H1 (cell line): ENCODE measurements around the gene BIN2. TPM values are rescaled to one million over a fixed set of nuclear protein-coding genes. Genes with fewer than 3 reads are reported as not detected.

Source experiments
- CTCF ChIA-PET: fragments of 300-600 bp; sonication (Branson Sonifier 250); formaldehyde crosslinking; loops from one replicate; lab custom pipeline; 2021; ENCODE audit not compliant: partially characterized antibody; lab: Charles Lee
- POLR2A ChIA-PET: fragments of 300-600 bp; sonication (Branson Sonifier 250); formaldehyde crosslinking; loops from one replicate; lab custom pipeline; 2021; ENCODE audit warnings: inconsistent platforms; ENCODE audit not compliant: partially characterized antibody; lab: Charles Lee
- DNase-seq, 2 experiments: peaks; one replicate each; pipeline versions ENCODE4 v3.0.0 to v3.0.0-alpha.2; 2010 to 2022; ENCODE audit warnings: low spot score in 2 of 2, low read depth in 1 of 2, mixed read lengths in 1 of 2
- FAIRE-seq: peaks from 2 replicates; lab custom pipeline; 2011; peaks lifted over from hg19 to GRCh38; lab: Jason Lieb, UNC
- H2AFZ ChIP-seq: 2 replicates; pipeline ENCODE4 v1.8.1; 2012; ENCODE audit warnings: low read length, inconsistent platforms
- H2AK5ac ChIP-seq: 2 replicates; pipeline ENCODE4 v1.6.1; 2013; ENCODE audit warnings: low read depth, low read length
- H2BK120ac ChIP-seq: replicated peaks from 2 replicates; pipeline ENCODE3; 2013; ENCODE audit warnings: low read depth, low read length, inconsistent platforms
- H2BK12ac ChIP-seq: 2 replicates; pipeline ENCODE4 v1.6.1; 2013; ENCODE audit warnings: low read depth, low read length
- H2BK15ac ChIP-seq: 2 replicates; pipeline ENCODE4 v1.6.1; 2013; ENCODE audit warnings: low read length
- H2BK20ac ChIP-seq: 2 replicates; pipeline ENCODE4 v1.6.1; 2013; ENCODE audit warnings: low read length
- H2BK5ac ChIP-seq: 2 replicates; pipeline ENCODE4 v1.6.1; 2013; ENCODE audit warnings: low read depth, low read length
- H3K14ac ChIP-seq: 2 replicates; pipeline ENCODE4 v1.6.1; 2013; ENCODE audit warnings: inconsistent platforms; ENCODE audit not compliant: insufficient read length
- H3K18ac ChIP-seq: 2 replicates; pipeline ENCODE4 v1.6.1; 2013; ENCODE audit warnings: low read length; ENCODE audit errors: extremely low read depth
- H3K23ac ChIP-seq: 2 replicates; pipeline ENCODE4 v1.6.1; 2013; ENCODE audit warnings: inconsistent platforms; ENCODE audit not compliant: insufficient read length
- H3K23me2 ChIP-seq: 2 replicates; pipeline ENCODE4 v1.6.1; 2013; ENCODE audit warnings: low read depth, low read length
- H3K27ac ChIP-seq: 2 replicates; pipeline ENCODE4 v1.6.1; 2011; ENCODE audit warnings: low read depth, low read length, inconsistent platforms
- H3K27me3 ChIP-seq, 4 experiments: replicated peaks in 1 of 4; 1 replicate in 1 of 4; 2 replicates in 3 of 4; pipeline versions ENCODE4 v1.6.1 to v1.8.1; 2011 to 2013; ENCODE audit warnings: low read length in 3 of 4, mild to moderate bottlenecking in 3 of 4, inconsistent platforms in 2 of 4, mixed read lengths in 2 of 4, moderate library complexity in 1 of 4; ENCODE audit not compliant: control insufficient read depth in 3 of 4, insufficient read depth in 3 of 4; ENCODE audit errors: extremely low read depth in 1 of 4
- H3K36me3 ChIP-seq, 4 experiments: 2 replicates each; pipeline versions ENCODE4 v1.6.1 to v1.8.1; 2011 to 2013; ENCODE audit warnings: mild to moderate bottlenecking in 4 of 4, low read length in 3 of 4, moderate library complexity in 2 of 4, control low read depth in 1 of 4, inconsistent platforms in 1 of 4; ENCODE audit not compliant: insufficient read depth in 4 of 4, control insufficient read depth in 2 of 4
- H3K4ac ChIP-seq: replicated peaks from 2 replicates; pipeline ENCODE3; 2013; ENCODE audit warnings: low read length, low read depth, mixed read lengths, inconsistent platforms; ENCODE audit not compliant: insufficient read length
- H3K4me1 ChIP-seq, 4 experiments: replicated peaks in 1 of 4; 1 replicate in 1 of 4; 2 replicates in 3 of 4; pipeline versions ENCODE4 v1.6.1 to v1.8.1; 2011 to 2013; ENCODE audit warnings: low read length in 3 of 4, inconsistent platforms in 2 of 4, mixed read lengths in 1 of 4; ENCODE audit not compliant: insufficient read depth in 4 of 4, control insufficient read depth in 3 of 4
- H3K4me2 ChIP-seq, 2 experiments: 2 replicates each; pipeline versions ENCODE4 v1.6.1 to v1.8.1; 2011 to 2013; ENCODE audit warnings: low read depth in 2 of 2, low read length in 2 of 2, control low read depth in 1 of 2, inconsistent platforms in 1 of 2, mild to moderate bottlenecking in 1 of 2; ENCODE audit not compliant: insufficient read depth in 1 of 2
- H3K4me3 ChIP-seq, 4 experiments: fragments of 200-600, 300-600 bp in 1 of 4; sonication (generic), shearing (Covaris generic), sonication (Bioruptor Twin) in 1 of 4; 2 replicates each; pipeline versions ENCODE4 v1.5.1 to v1.8.1; 2011 to 2016; ENCODE audit warnings: low read length in 4 of 4, low read depth in 3 of 4, control low read depth in 2 of 4, inconsistent platforms in 2 of 4, mild to moderate bottlenecking in 2 of 4, mixed read lengths in 1 of 4, moderate library complexity in 1 of 4; ENCODE audit not compliant: insufficient read depth in 2 of 4; ENCODE audit errors: extremely low read depth in 1 of 4
- H3K56ac ChIP-seq: replicated peaks from 2 replicates; pipeline ENCODE3; 2013; ENCODE audit warnings: low read depth, mild to moderate bottlenecking, mixed read lengths, low read length, inconsistent platforms; ENCODE audit not compliant: insufficient read length
- H3K79me1 ChIP-seq: 2 replicates; pipeline ENCODE4 v1.6.1; 2013; ENCODE audit warnings: low read depth, low read length, control low read depth
- H3K79me2 ChIP-seq, 2 experiments: 2 replicates each; pipeline versions ENCODE4 v1.6.1 to v1.8.1; 2012 to 2013; ENCODE audit warnings: low read length in 2 of 2, mild to moderate bottlenecking in 2 of 2, inconsistent platforms in 1 of 2; ENCODE audit not compliant: insufficient read depth in 2 of 2, control insufficient read depth in 1 of 2
- H3K9ac ChIP-seq, 4 experiments: replicated peaks in 1 of 4; 1 replicate in 1 of 4; 2 replicates in 3 of 4; pipeline versions ENCODE4 v1.6.1 to v1.8.1; 2011 to 2013; ENCODE audit warnings: low read depth in 3 of 4, low read length in 3 of 4, control low read depth in 2 of 4, mild to moderate bottlenecking in 2 of 4, moderate library complexity in 2 of 4, inconsistent platforms in 1 of 4; ENCODE audit errors: extremely low read depth in 1 of 4
- H3K9me3 ChIP-seq, 2 experiments: 2 replicates each; pipeline versions ENCODE4 v1.6.1 to v1.8.1; 2012 to 2013; ENCODE audit warnings: mild to moderate bottlenecking in 2 of 2, moderate library complexity in 2 of 2, control low read depth in 1 of 2, inconsistent platforms in 1 of 2, low read depth in 1 of 2, low read length in 1 of 2, mixed read lengths in 1 of 2; ENCODE audit not compliant: insufficient read depth in 2 of 2
- H4K20me1 ChIP-seq, 2 experiments: replicated peaks in 1 of 2; 2 replicates each; pipeline versions ENCODE3 to v1.8.1; 2011 to 2013; ENCODE audit warnings: inconsistent platforms in 2 of 2, low read length in 2 of 2, mild to moderate bottlenecking in 1 of 2; ENCODE audit not compliant: insufficient read depth in 2 of 2, control insufficient read depth in 1 of 2
- H4K5ac ChIP-seq: 2 replicates; pipeline ENCODE4 v1.6.1; 2013; ENCODE audit warnings: low read length, low read depth, mixed read lengths, inconsistent platforms; ENCODE audit not compliant: insufficient read length
- H4K8ac ChIP-seq: 2 replicates; pipeline ENCODE4 v1.8.0; 2013; ENCODE audit warnings: mild to moderate bottlenecking, moderate library complexity, low read length, inconsistent platforms; ENCODE audit not compliant: insufficient read depth; ENCODE audit errors: extremely low read depth
- H4K91ac ChIP-seq: replicated peaks from 2 replicates; pipeline ENCODE3; 2013; ENCODE audit warnings: low read length, mixed read lengths, inconsistent platforms; ENCODE audit not compliant: insufficient read length
- CTBP2 ChIP-seq: IDR thresholded peaks from 2 replicates; pipeline ENCODE4 v1.7.0; 2011; ENCODE audit warnings: borderline replicate concordance, mild to moderate bottlenecking, moderate library complexity, mixed read lengths, low read length; ENCODE audit not compliant: insufficient read depth, insufficient read length
- CTCF ChIP-seq, 3 experiments: IDR thresholded peaks; 1 replicate in 2 of 3; 2 replicates in 1 of 3; pipeline versions ENCODE4 v1.5.1 to v1.6.1; 2011; ENCODE audit warnings: low read length in 3 of 3, mild to moderate bottlenecking in 3 of 3, inconsistent platforms in 2 of 3, low read depth in 1 of 3, moderate library complexity in 1 of 3; ENCODE audit not compliant: insufficient read depth in 1 of 3; ENCODE audit errors: control extremely low read depth in 1 of 3
- RAD21 ChIP-seq, 2 experiments: IDR thresholded peaks in 1 of 2; conservative IDR thresholded peaks in 1 of 2; 2 replicates each; pipeline ENCODE4 v1.6.1; 2011; ENCODE audit warnings: low read depth in 2 of 2, low read length in 2 of 2, improper control_type of control experiment in 1 of 2, inconsistent platforms in 1 of 2, mild to moderate bottlenecking in 1 of 2, moderate library complexity in 1 of 2
- WGBS, 2 experiments: shearing (Covaris generic) in 1 of 2; methylation state at CpG; one replicate each; pipeline versions ENCODE4 v1.1.6 to v1.1.7; 2013 to 2015; ENCODE audit warnings: low lambda C conversion rate in 2 of 2, mixed read lengths in 2 of 2, inconsistent platforms in 1 of 2, low coverage in 1 of 2, missing lambda C conversion rate in 1 of 2; ENCODE audit not compliant: insufficient replicate concordance in 2 of 2, insufficient coverage in 1 of 2, insufficient read length in 1 of 2; ENCODE audit errors: extremely low coverage in 1 of 2, missing lambda C conversion rate in 1 of 2; 5-methylcytosine and 5-hydroxymethylcytosine counted together
- polyA plus RNA-seq, 7 experiments: library from polyadenylated mRNA; depleted of rRNA in 3 of 7; stranded (reverse) in 5 of 7; unstranded in 2 of 7; fragments of >200 nt in 5 of 7; fragments of 200-250 nt in 2 of 7; gene quantifications; 1 replicate in 5 of 7; 2 replicates in 1 of 7; 4 replicates in 1 of 7; pipeline versions ENCODE4 v1.2.1 to v1.2.3, GENCODE V29; 2011 to 2013; ENCODE audit warnings: missing spikeins in 2 of 7, mixed read lengths in 2 of 7
- total RNA-seq: library from RNA; stranded (reverse); fragmentation: NEBNext Ultra II Directional; extraction: Animal tissue kit (Norgen Biotek cat#: 25700); gene quantifications from 2 replicates; pipeline ENCODE4 v1.2.1, GENCODE V29; 2021

BIN2 gene
- total and polyA plus RNA-seq, 2 of the 8 experiments (the other 6 are each of a cell fraction or from before 2014, with no cell fraction given): not detected

- H2BK12ac ChIP-seq: peak overlapping the region; percentile 96
- 38% methylated on average over 9 of the region's 9 CpGs; no CpG with 5 or more reads in 1 of the 2 experiments for WGBS, 2 experiments
- CTCF ChIA-PET: interaction anchor here (0.6 to 7.3 kb wide), 71 partner anchors 9 to 1757 kb away, joined by 3 to 119 read pairs (median 5); partner anchors contain the start of genes BIN2, GALNT6, POU6F1 and SMAGP
- no peak overlapping the region for H3K14ac ChIP-seq
- H3K4me3 ChIP-seq: peak overlapping the region in 1 of 4 experiments; percentile 37; a peak in 2 of 8 replicates
- TF ChIP-seq CTCF (IDR thresholded peaks at IDR 0.05; ENCODE audit: control extremely low read depth in 1 of 3, insufficient read depth in 1 of 3, low read depth in 1 of 3, low read length in 3 of 3) (peak; percentile 58 to 99 (median 88)), CTBP2 (no peak), RAD21 (IDR thresholded peaks at IDR 0.05 in 1 of 2, conservative IDR thresholded peaks at IDR 0.05 in 1 of 2; ENCODE audit: low read depth in 2 of 2, low read length in 2 of 2) (peak; percentile 98)
- TF ChIP-seq, all 59 proteins: peak for 2
- Histone ChIP-seq H3K23me2 (no peaks in the 10 kb centered on the region), H3K79me2 (no peaks in the 10 kb centered on the region), H4K5ac (no peak overlapping the region), H3K4me2 (peak overlapping the region in 1 of 2 experiments; percentile 63; a peak in 3 of 4 replicates), H2BK120ac (no peak overlapping the region), H2AK5ac (no peak overlapping the region), H3K4ac (no peak overlapping the region), H3K36me3 (no peaks in the 10 kb centered on the region), H3K79me1 (no peaks in the 10 kb centered on the region), H2BK5ac (peak overlapping the region; percentile 54; the same call in 1 of the 2 replicates), H3K23ac (no peak overlapping the region), H4K20me1 (no peaks in the 10 kb centered on the region), H2BK20ac (no peak overlapping the region), H3K18ac (no peak overlapping the region), H3K4me1 (peaks cover 0 to 3% (median 2%) of the 10 kb centered on the region in 4 experiments; a peak in 3 of 7 replicates), H3K27ac (no peak overlapping the region), H3K27me3 (no peaks in the 10 kb centered on the region), H4K8ac (no peak overlapping the region), H3K9me3 (no peaks in the 10 kb centered on the region), H4K91ac (no peak overlapping the region), H2AFZ (peak overlapping the region; percentile 94), H3K56ac (no peak overlapping the region), H3K9ac (no peak overlapping the region), H2BK15ac (0 out of 2 replicates have a peak overlapping the region, but pooled peaks have one; percentile 95)
- DNase-seq: peak in 1 of 2 experiments; percentile 79
- POLR2A ChIA-PET: interaction anchor here (0.7 to 1.2 kb wide), 7 partner anchors 9 to 258 kb away, joined by 3 to 7 read pairs (median 3); partner anchors contain the start of gene CSRNP2
- peak; percentile 71 for FAIRE-seq
These were observed 17.5 kb upstream of the BIN2 start for GRCh38 chr12:51341251-51342007.
